NCI-H460 (cell line): ENCODE results near the gene DDIT4. TPM values are rescaled to one million over a fixed set of nuclear protein-coding genes. Genes with fewer than 3 reads are reported as not detected.
A peak's percentile ranks its signal among the peaks of the same experiment; 100 is the strongest.
"Not testable (repeated sequence)": the region's sequence is repeated elsewhere in the genome, so short reads cannot be mapped to it uniquely, and the experiment has no call there.

Experiments used
- DNase-seq: peaks from one replicate; pipeline ENCODE4 v3.0.0-alpha.2; 2016; ENCODE audit warnings: low read depth; ENCODE audit errors: extremely low read depth
- polyA plus RNA-seq: library from polyadenylated mRNA; depleted of rRNA; stranded (reverse); fragments of >200 nt; gene quantifications from 2 replicates; pipeline ENCODE4 v1.2.3, GENCODE V29; 2014; cell fraction: nucleus; rRNA removed
- total RNA-seq: library from RNA; depleted of rRNA; stranded (reverse); fragments of >200 nt; shearing (Covaris generic); gene quantifications from 2 replicates; pipeline ENCODE4 v1.2.3, GENCODE V29; 2014; rRNA removed

The DDIT4 gene, protein sequence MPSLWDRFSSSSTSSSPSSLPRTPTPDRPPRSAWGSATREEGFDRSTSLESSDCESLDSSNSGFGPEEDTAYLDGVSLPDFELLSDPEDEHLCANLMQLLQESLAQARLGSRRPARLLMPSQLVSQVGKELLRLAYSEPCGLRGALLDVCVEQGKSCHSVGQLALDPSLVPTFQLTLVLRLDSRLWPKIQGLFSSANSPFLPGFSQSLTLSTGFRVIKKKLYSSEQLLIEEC
- 711 and 784 TPM in 2 replicates for total RNA-seq
- polyA plus RNA-seq, result 818 and 840 TPM in 2 replicates

DNA sequence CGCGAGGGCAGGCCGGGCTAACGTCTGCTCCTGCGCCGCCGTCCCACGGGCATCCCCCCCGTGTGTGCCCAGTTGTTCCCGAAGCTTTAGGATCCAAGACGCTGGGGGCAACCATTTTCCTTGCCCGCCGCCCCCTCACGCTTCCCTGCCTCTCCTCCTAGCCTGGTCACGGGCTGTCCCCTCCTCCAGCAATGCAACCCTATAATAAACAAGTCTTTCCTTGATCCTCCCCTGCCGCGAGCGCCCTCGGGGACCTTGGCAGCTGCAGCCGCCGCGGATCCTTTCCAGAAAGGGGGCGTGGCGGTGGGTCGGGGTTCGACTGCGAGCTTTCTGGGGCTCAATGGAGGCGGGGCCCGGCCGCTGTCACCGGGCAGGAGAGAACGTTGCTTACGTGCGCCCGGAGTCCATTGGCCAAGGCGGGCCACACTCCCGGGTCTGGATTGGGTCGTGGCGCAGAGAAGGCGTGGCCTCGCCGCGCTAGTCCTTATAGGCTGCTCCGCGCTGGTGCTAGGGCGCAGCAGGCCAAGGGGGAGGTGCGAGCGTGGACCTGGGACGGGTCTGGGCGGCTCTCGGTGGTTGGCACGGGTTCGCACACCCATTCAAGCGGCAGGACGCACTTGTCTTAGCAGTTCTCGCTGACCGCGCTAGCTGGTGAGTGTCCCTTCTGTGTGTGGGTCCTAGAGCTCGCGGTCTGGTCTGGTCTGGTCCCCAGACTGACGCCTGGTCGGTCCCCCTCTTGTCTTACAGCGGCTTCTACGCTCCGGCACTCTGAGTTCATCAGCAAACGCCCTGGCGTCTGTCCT lies at the start of gene DDIT4:
DDIT4 (plus strand) TSS at position 515 of the 803 bp plus-strand sequence. CDS start 293 bp downstream, outside the sequence.
- DNase-seq, result peak; percentile 99

- DNase-seq, result not testable (repeated sequence)
Measured at GRCh38 chr10:72224191-72224590, 49.5 kb upstream of the DDIT4 start.

DNA sequence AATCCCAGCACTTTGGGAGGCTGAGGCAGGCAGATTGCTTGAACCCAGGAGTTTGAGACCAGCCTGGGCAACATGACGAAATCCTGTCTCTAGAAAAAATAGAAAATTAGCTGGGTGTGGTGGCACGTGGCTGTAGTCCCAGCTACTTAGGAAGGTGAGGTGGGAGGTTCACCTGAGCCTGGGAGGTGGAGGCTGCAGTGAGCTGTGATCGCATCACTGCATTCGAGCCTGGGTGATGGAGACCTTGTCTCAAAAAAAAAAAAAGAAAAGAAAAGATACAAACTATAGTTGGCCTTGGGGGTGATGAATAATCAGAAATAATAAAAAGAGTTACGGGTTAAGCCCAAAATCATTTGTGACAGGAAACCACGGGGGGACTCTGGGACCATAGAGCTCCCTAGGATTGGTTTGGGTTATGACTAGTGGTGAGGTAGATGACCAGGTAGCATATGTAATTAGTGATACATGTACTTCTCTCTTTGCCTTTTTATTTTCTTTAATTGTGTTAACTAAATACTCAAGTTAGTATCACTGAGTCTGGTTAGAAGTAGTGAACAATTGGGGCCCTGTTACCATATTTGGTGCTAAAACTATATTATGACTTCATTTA lies 47.2 kb upstream of the DDIT4 start:
- no peak for DNase-seq

DNA sequence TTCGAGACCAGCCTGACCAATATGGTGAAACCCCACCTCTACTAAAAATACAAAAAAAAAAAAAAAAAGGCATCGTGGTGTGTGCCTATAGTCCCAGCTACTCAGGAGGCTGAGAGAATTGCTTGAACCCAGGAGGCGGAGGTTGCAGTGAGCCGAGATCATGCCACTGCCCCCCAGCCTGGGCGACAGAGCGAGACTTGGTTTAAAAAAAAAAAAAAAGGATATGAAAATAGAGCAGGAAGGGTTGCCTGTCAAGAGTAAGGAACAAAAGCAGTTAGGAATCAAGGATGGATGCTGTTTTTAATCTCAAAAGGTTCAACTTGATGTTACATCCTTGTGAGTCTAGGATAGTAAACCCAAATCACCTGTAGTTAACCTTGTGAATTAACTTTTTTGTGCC lies 45.9 kb upstream of the DDIT4 start:
- DNase-seq, result no peak

- DNase-seq, result no peak
Measured at GRCh38 chr10:72228318-72228751, 45.4 kb upstream of the DDIT4 start.

- DNase-seq, result no peak
Measured at GRCh38 chr10:72229261-72230251, 44.2 kb upstream of the DDIT4 start.

DNA sequence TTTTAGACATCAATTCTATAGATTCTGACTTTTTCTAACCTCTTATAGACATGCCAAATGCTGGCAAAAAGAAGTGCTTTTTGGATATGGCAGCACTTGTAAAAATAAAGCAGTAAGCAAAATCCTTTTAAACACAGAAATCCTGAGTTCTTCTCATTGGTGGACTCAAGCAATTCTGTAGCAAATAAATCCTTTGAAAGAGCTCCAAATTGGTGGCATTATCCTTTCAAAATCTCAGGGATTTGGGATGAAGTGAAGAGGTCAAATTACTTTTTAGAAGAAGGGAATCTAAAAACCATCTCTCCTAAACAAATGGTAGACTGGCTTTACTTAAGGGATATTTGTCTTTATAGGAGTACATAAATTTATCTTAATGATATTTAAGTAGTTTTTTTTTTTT lies 40.1 kb upstream of the DDIT4 start:
- no peak for DNase-seq

DNA sequence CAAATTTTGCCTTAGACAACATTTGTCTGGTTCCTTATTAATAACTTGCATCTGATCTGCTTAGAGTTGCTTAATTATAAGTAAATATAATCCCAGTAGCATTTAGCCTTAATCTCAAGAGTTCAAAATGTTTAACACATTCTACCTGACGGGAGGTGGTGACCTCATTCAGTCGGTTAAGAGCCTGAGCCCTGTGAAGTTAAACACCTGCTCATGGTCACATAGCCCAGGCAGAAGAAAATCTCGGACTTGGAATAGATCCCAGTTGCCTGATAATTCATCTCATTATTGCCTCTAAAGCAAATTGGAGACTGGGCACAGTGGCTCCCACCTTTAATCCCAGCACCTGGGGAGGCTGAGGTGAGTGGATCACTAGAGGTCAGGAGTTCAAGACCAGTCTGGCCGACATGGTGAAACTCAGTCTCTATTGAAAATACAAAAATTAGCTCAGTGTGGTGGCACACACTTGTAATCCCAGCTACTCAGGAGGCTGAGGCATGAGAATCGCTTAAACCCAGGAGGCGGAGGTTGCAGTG lies 39.1 kb upstream of the DDIT4 start:
- no peak for DNase-seq

GRCh38 chr10:72235544-72236279 lies 38.0 kb upstream of the DDIT4 start:
- no peak for DNase-seq

DNA sequence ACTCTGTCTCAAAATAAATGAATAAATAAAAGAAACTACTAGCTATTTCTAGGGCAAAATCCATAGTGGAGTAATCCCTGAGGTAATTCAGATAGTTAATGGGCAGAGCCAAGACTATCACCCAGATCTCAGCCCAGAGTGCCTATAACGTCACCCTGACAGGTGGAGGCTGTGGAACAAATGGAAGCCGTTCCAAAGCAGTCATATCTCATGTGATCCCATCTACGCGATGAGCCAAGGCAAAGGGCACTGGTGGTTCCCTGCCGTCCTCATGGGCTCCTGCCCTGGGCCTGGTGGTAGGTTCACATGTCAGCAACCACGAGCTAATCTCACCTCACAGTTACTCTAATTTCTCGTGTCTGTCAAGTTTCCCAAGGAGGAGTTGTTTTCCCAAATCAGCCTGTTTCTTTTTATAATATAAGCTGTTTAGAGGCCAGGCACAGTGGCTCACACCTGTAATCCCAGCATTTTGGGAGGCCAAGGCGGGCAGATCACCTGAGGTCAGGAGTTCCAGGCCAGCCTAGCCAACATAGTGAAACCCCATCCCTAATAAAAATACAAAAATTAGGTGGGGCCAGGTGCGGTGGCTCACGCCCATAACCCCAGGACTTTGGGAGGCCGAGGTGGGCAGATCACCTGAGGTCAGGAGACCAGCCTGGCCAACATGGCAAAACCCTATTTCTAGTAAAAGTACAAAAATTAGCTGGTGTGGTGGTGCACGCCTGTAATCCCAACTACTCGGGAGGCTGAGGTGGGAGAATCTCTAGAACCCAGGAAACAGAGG lies 35.1 kb upstream of the DDIT4 start:
- DNase-seq, result no peak

- no peak for DNase-seq
Measured at GRCh38 chr10:72239409-72239808, 34.3 kb upstream of the DDIT4 start.

GRCh38 chr10:72240371-72240770 lies 33.4 kb upstream of the DDIT4 start:
- DNase-seq, result no peak

DNA sequence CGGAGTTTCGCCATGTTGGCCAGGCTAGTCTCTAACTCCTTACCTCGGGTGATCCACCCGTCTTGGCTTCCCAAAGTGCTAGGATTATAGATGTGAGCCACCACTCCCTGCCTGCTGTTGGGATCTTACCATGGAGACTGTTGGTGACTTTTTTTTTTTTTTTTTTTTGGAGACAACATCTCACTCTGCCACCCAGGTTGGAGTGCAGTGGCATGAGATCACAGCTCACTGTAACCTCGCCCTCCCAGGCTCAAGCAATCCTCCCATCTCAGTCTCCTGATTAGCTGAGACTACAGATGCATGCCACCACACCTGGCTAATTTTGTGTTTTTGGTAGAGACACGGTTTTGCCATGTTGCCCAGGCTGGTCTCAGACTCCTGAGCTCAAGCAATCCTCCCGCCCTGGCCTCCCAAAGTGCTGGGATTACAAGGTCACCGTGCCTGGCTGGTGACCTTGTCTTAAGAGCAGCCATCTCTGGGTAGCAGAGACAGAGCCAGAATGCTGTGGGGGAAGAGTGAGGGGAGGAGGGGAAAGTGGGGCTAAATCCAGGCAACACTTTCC lies 32.0 kb upstream of the DDIT4 start:
- DNase-seq, result no peak

GRCh38 chr10:72242675-72243074 lies 31.0 kb upstream of the DDIT4 start:
- DNase-seq, result no peak

GRCh38 chr10:72243822-72244437 lies 29.8 kb upstream of the DDIT4 start:
- peak; percentile 94 for DNase-seq

GRCh38 chr10:72244573-72245038 lies 29.1 kb upstream of the DDIT4 start:
- no peak for DNase-seq

DNA sequence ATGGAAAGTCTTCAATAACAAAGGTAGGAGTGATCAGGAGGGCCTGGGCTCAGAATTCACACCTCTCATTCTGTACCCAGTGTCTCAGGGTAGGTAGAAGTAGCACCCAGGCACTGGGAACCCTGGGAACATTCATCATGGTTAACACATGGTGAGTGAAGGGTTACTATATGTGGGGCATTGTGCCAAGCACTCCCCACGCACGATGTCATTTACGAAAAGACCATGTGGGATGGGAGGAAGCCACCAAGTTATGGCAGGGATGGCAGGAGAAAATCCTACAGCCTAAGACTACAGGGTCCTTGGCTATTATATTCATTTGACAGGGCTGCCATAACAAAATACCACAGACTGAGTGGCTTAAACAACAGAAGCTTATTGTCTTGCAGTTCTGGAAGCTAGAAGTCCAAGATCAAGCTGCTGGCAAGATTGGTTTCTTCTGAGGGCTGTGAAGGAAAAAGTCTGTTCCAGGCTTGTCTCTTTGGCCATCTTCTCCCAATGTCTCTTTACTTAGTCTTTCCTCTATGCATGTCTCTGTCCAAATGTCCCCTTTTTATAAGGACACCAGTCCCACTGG lies 27.7 kb upstream of the DDIT4 start:
- no peak for DNase-seq
